WTC11 (cell line): ENCODE data around the gene PNPLA8. TPM values are rescaled to one million over a fixed set of nuclear protein-coding genes. Genes with fewer than 3 reads are reported as not detected.

Experiments
- ATAC-seq: fragments of 200-7000 bp; cut with Tn5 transposase; 2 replicates; pipeline ENCODE4 v1.10.0; 2021; ENCODE audit warnings: mild to moderate bottlenecking, moderate library complexity
- CTCF ChIA-PET: fragments of 300-600 bp; sonication (Branson Sonifier 250); formaldehyde crosslinking; loops from one replicate; lab custom pipeline; 2021; ENCODE audit warnings: antibody characterized with exemption; lab: Charles Lee
- POLR2A ChIA-PET: fragments of 350-600 bp; sonication (Branson Sonifier 250); formaldehyde crosslinking; loops from one replicate; lab custom pipeline; 2021; ENCODE audit warnings: antibody characterized with exemption; lab: Charles Lee
- DNase-seq: peaks from one replicate; pipeline ENCODE4 v3.0.0; 2021; ENCODE audit warnings: low spot score
- H3K27ac Mint-ChIP-seq: 2 replicates; pipeline ENCODE4 v1.8.0; 2021; ENCODE audit warnings: mixed read lengths
- H3K27me3 Mint-ChIP-seq: 2 replicates; pipeline ENCODE4 v1.8.0; 2021; ENCODE audit warnings: low read depth, mild to moderate bottlenecking, moderate library complexity, mixed read lengths
- H3K36me3 Mint-ChIP-seq: 2 replicates; pipeline ENCODE4 v1.8.0; 2021; ENCODE audit warnings: mixed read lengths
- H3K4me1 Mint-ChIP-seq: 2 replicates; pipeline ENCODE4 v1.8.0; 2022; ENCODE audit warnings: mixed read lengths
- H3K4me3 Mint-ChIP-seq: 2 replicates; pipeline ENCODE4 v1.8.0; 2021; ENCODE audit warnings: mild to moderate bottlenecking, moderate library complexity, mixed read lengths
- H3K9me3 Mint-ChIP-seq: 2 replicates; pipeline ENCODE4 v1.8.0; 2021; ENCODE audit warnings: mixed read lengths
- AFF4 ChIP-seq: sonication (generic); formaldehyde crosslinking; IDR thresholded peaks from 2 replicates; pipeline ENCODE4 v1.8.1; 2023; ENCODE audit warnings: mild to moderate bottlenecking, missing genetic modification reagents, borderline replicate concordance
- ARID4B ChIP-seq: sonication (generic); formaldehyde crosslinking; IDR thresholded peaks from 2 replicates; pipeline ENCODE4 v1.8.0; 2023; ENCODE audit warnings: missing genetic modification reagents, mild to moderate bottlenecking, borderline replicate concordance
- ATF1 ChIP-seq: sonication (generic); formaldehyde crosslinking; IDR thresholded peaks from 2 replicates; pipeline ENCODE4 v1.8.1; 2023; ENCODE audit warnings: mild to moderate bottlenecking, moderate library complexity, missing genetic modification reagents
- CREM ChIP-seq: sonication (generic); formaldehyde crosslinking; IDR thresholded peaks from 2 replicates; pipeline ENCODE4 v1.8.1; 2022; ENCODE audit warnings: mild to moderate bottlenecking, missing genetic modification reagents, moderate library complexity
- FOXJ3 ChIP-seq: sonication (generic); formaldehyde crosslinking; IDR thresholded peaks from 2 replicates; pipeline ENCODE4 v1.9.0; 2021; ENCODE audit warnings: missing genetic modification reagents, mild to moderate bottlenecking, borderline replicate concordance
- GABPB1 ChIP-seq: sonication (generic); formaldehyde crosslinking; IDR thresholded peaks from 2 replicates; pipeline ENCODE4 v1.8.1; 2023; ENCODE audit warnings: mild to moderate bottlenecking, missing genetic modification reagents
- GTF2I ChIP-seq: fragments of 250-450 bp; sonication (Bioruptor Pico); conservative IDR thresholded peaks from 2 replicates; pipeline ENCODE4 v1.4.0; 2021; ENCODE audit warnings: mild to moderate bottlenecking
- IRF2 ChIP-seq: sonication (generic); formaldehyde crosslinking; IDR thresholded peaks from 2 replicates; pipeline ENCODE4 v1.8.0; 2022; ENCODE audit warnings: low read depth, missing genetic modification reagents, borderline replicate concordance
- JUN ChIP-seq: sonication (generic); formaldehyde crosslinking; IDR thresholded peaks from 2 replicates; pipeline ENCODE4 v1.8.0; 2023; ENCODE audit warnings: mild to moderate bottlenecking, missing genetic modification reagents
- KAT7 ChIP-seq: sonication (generic); formaldehyde crosslinking; IDR thresholded peaks from 2 replicates; pipeline ENCODE4 v1.8.1; 2023; ENCODE audit warnings: missing genetic modification reagents, mild to moderate bottlenecking, borderline replicate concordance
- SP1 ChIP-seq: sonication (generic); formaldehyde crosslinking; conservative IDR thresholded peaks from 2 replicates; pipeline ENCODE4 v1.8.1; 2022; ENCODE audit warnings: missing genetic modification reagents
- USF1 ChIP-seq: sonication (generic); formaldehyde crosslinking; IDR thresholded peaks from 2 replicates; pipeline ENCODE4 v1.8.0; 2022; ENCODE audit warnings: mild to moderate bottlenecking, missing genetic modification reagents
- ZNF219 ChIP-seq: sonication (generic); formaldehyde crosslinking; IDR thresholded peaks from 2 replicates; pipeline ENCODE4 v1.8.0; 2023; ENCODE audit warnings: missing genetic modification reagents, mild to moderate bottlenecking, borderline replicate concordance
- ZNF317 ChIP-seq: sonication (generic); formaldehyde crosslinking; IDR thresholded peaks from 2 replicates; pipeline ENCODE4 v1.8.1; 2023; ENCODE audit warnings: low read depth, mild to moderate bottlenecking, moderate library complexity, missing genetic modification reagents, borderline replicate concordance
- ZNF396 ChIP-seq: fragments of 250-450 bp; sonication (Bioruptor Pico); IDR thresholded peaks from 2 replicates; pipeline ENCODE4 v1.8.0; 2021; ENCODE audit warnings: mild to moderate bottlenecking, moderate library complexity, borderline replicate concordance
- total RNA-seq: library from RNA; stranded (reverse); gene quantifications from 3 replicates; pipeline ENCODE4 v1.2.3, GENCODE V29; 2021
- TF ChIP-seq, protein P1 (sequence below): sonication (generic); formaldehyde crosslinking; conservative IDR thresholded peaks from 2 replicates; pipeline ENCODE4 v1.8.1; 2022; ENCODE audit warnings: mild to moderate bottlenecking, missing genetic modification reagents
- TF ChIP-seq, protein P2 (sequence below): sonication (generic); formaldehyde crosslinking; IDR thresholded peaks from 2 replicates; pipeline ENCODE4 v1.8.0; 2022; ENCODE audit warnings: mild to moderate bottlenecking, missing genetic modification reagents

PNPLA8 gene
- total RNA-seq, 1 experiment from 2014 or later, result 12.4 TPM

- ChIA-PET POLR2A (interaction anchor here (0.5 kb wide), 1 partner anchor 273 kb away, joined by 3 read pairs; no protein-coding TSS in a partner anchor), CTCF (interaction anchor here (0.6 to 3.8 kb wide), 6 partner anchors 9 to 308 kb away, joined by 3 to 16 read pairs (median 4); no protein-coding TSS in a partner anchor)
- TF ChIP-seq ZNF396, result no peak
- TF ChIP-seq USF1 (CRISPR knock-in tag), result no peak
- TF ChIP-seq CREM, result no peak
- TF ChIP-seq ARID4B (CRISPR knock-in tag), result no peak
- no peak for TF ChIP-seq ZNF317 (CRISPR knock-in tag)
- no peak for TF ChIP-seq IRF2 (CRISPR knock-in tag)
- TF ChIP-seq, protein P1, sequence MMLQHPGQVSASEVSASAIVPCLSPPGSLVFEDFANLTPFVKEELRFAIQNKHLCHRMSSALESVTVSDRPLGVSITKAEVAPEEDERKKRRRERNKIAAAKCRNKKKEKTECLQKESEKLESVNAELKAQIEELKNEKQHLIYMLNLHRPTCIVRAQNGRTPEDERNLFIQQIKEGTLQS (CRISPR knock-in tag), result no peak
- TF ChIP-seq AFF4 (CRISPR knock-in tag), result no peak
- TF ChIP-seq FOXJ3 (CRISPR knock-in tag), result no peak
- no peaks in the 10 kb centered on the region for H3K36me3 Mint-ChIP-seq
- peaks cover 31% of the 10 kb centered on the region for H3K4me1 Mint-ChIP-seq
- no peak for DNase-seq
- no peaks in the 10 kb centered on the region for H3K9me3 Mint-ChIP-seq
- H3K27me3 Mint-ChIP-seq, result peaks cover 55% of the 10 kb centered on the region
- ATAC-seq, result no peak
- H3K27ac Mint-ChIP-seq, result no peak overlapping the region
- H3K4me3 Mint-ChIP-seq, result peak overlapping the region; percentile 93
Observed at GRCh38 chr7:108454317-108454673, 71.6 kb downstream of the PNPLA8 start.

DNA sequence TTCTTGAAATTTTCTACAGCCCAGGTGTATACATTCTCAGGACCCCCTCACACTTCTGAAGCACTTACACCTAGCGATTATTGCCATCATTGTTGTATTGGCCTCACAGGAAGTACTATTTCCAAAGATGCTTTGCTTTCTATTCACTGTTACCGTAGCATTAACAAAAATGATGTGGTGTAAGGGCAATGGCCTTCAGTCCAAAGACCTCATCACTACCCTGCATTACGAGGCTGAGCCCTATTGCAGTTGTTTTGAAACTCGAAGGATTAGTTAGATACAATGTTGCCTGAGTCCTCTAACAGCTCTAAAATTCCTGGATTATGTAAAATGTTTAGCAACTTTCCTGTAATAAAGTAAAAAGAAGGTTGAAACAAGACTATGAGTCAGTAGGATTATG is 72.6 kb downstream of the PNPLA8 start:
- ATAC-seq (no peak), DNase-seq (no peak)
- H3K4me3 Mint-ChIP-seq, result no peak overlapping the region
- H3K27ac Mint-ChIP-seq, result no peak overlapping the region
- H3K9me3 Mint-ChIP-seq, result no peaks in the 10 kb centered on the region
- no peaks in the 10 kb centered on the region for H3K36me3 Mint-ChIP-seq
- H3K27me3 Mint-ChIP-seq, result peaks cover 47% of the 10 kb centered on the region
- peaks cover 37% of the 10 kb centered on the region for H3K4me1 Mint-ChIP-seq
- POLR2A ChIA-PET, result no interaction called here
- CTCF ChIA-PET, result interaction anchor here (1.0 to 3.8 kb wide), 4 partner anchors 44 to 272 kb away, joined by 3 to 16 read pairs (median 4); no protein-coding TSS in a partner anchor
- TF ChIP-seq SP1 (no peak), JUN (CRISPR knock-in tag) (no peak), KAT7 (CRISPR knock-in tag) (no peak), GABPB1 (CRISPR knock-in tag) (no peak), USF1 (CRISPR knock-in tag) (no peak), ZNF396 (no peak), ZNF219 (no peak), GTF2I (CRISPR knock-in tag) (no peak), ATF1 (CRISPR knock-in tag) (no peak)
- TF ChIP-seq, protein P2, sequence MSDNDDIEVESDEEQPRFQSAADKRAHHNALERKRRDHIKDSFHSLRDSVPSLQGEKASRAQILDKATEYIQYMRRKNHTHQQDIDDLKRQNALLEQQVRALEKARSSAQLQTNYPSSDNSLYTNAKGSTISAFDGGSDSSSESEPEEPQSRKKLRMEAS (CRISPR knock-in tag), result no peak
